ENCODE results near the gene ARHGEF25.
"Not testable (repeated sequence)": the region's sequence is repeated elsewhere in the genome, so short reads cannot be mapped to it uniquely, and the experiment has no call there.

ARHGEF25 gene

GRCh38 chr12:57623385-57623784 is 12.2 kb downstream of the ARHGEF25 start:
- no peak for DNase-seq

- DNase-seq, result no peak
These were observed 12.7 kb downstream of the ARHGEF25 start for GRCh38 chr12:57623811-57624390.

- no peak for DNase-seq
These were observed 13.4 kb downstream of the ARHGEF25 start for GRCh38 chr12:57624441-57625220.

- no peak for DNase-seq
These were observed 14.2 kb downstream of the ARHGEF25 start for GRCh38 chr12:57625261-57626032.

GRCh38 chr12:57626111-57626920 is 15.1 kb downstream of the ARHGEF25 start:
- no peak for DNase-seq

- no peak for DNase-seq
These were observed 15.7 kb downstream of the ARHGEF25 start for GRCh38 chr12:57626921-57627445.

GRCh38 chr12:57627501-57628279 is 16.5 kb downstream of the ARHGEF25 start:
- DNase-seq, result no peak

GRCh38 chr12:57628280-57629191 is 17.3 kb downstream of the ARHGEF25 start:
- no peak for DNase-seq

- DNase-seq, result no peak
These were observed 18.7 kb downstream of the ARHGEF25 start for GRCh38 chr12:57629897-57630471.

GRCh38 chr12:57630891-57631433 is 19.7 kb downstream of the ARHGEF25 start:
- no peak for DNase-seq

GRCh38 chr12:57631566-57632072 is 20.4 kb downstream of the ARHGEF25 start:
- no peak for DNase-seq

GRCh38 chr12:57632073-57632957 is 21.1 kb downstream of the ARHGEF25 start:
- no peak for DNase-seq

GRCh38 chr12:57632958-57633840 is 22.0 kb downstream of the ARHGEF25 start, which contains the start of gene B4GALNT1:
TSS of gene B4GALNT1 (minus strand) at chr12:57633201. CDS start at chr12:57632132, 1,069 bp downstream.
- DNase-seq, result peak; percentile 33

- not testable (repeated sequence) for DNase-seq
These were observed 25.5 kb downstream of the ARHGEF25 start for GRCh38 chr12:57636731-57637130.

- DNase-seq, result no peak
These were observed 26.1 kb downstream of the ARHGEF25 start for GRCh38 chr12:57637364-57637763.

- no peak for DNase-seq
These were observed 26.9 kb downstream of the ARHGEF25 start for GRCh38 chr12:57638096-57638495.
